Prostate gland (tissue), 2 donors: Measurements from ENCODE around the gene FCGR1A.
"Not testable (repeated sequence)": the region's sequence is repeated elsewhere in the genome, so short reads cannot be mapped to it uniquely, and the experiment has no call there.

ENCODE experiments used
- CTCF ChIP-seq, 4 experiments: fragments of 200-600 bp in 2 of 4; fragments of 450-650 bp in 2 of 4; sonication (generic) in 2 of 4; IDR thresholded peaks; 1 replicate in 3 of 4; 2 replicates in 1 of 4; pipeline ENCODE4 v1.5.1; 2016 to 2019; ENCODE audit warnings: antibody characterized with exemption in 4 of 4, mild to moderate bottlenecking in 2 of 4, moderate library complexity in 2 of 4
- POLR2A ChIP-seq: fragments of 450-650 bp; IDR thresholded peaks from one replicate; pipeline ENCODE4 v1.6.1; 2016; ENCODE audit warnings: antibody characterized with exemption, mild to moderate bottlenecking
- POLR2AphosphoS5 ChIP-seq: sonication (generic); formaldehyde crosslinking; IDR thresholded peaks from one replicate; pipeline ENCODE4 v1.6.1; 2017; ENCODE audit warnings: antibody characterized with exemption

- TF ChIP-seq CTCF (IDR thresholded peaks at IDR 0.05); POLR2A; POLR2AphosphoS5: not testable (repeated sequence)
These were observed 35.8 kb upstream of the FCGR1A start for GRCh38 chr1:149746463-149747356.
